Activated naive CD8-positive, alpha-beta T cell treated with anti-CD3 and anti-CD28 coated beads for 36 hours (primary cell): ENCODE results near the gene PCDHGB3. TPM values are rescaled to one million over a fixed set of nuclear protein-coding genes. Genes with fewer than 3 reads are reported as not detected.
"Not testable (repeated sequence)": the region's sequence is repeated elsewhere in the genome, so short reads cannot be mapped to it uniquely, and the experiment has no call there.

Experiments
- DNase-seq: peaks from one replicate; pipeline ENCODE4 v3.0.0; 2021
- H3K27ac Mint-ChIP-seq: one replicate; pipeline ENCODE4 v1.8.0; 2022; ENCODE audit warnings: mild to moderate bottlenecking, moderate library complexity, mixed read lengths
- H3K27me3 Mint-ChIP-seq: one replicate; pipeline ENCODE4 v1.8.0; 2022; ENCODE audit warnings: mild to moderate bottlenecking, mixed read lengths
- H3K36me3 Mint-ChIP-seq: one replicate; pipeline ENCODE4 v1.8.0; 2021; ENCODE audit warnings: mild to moderate bottlenecking, mixed read lengths
- H3K4me1 Mint-ChIP-seq: one replicate; pipeline ENCODE4 v1.8.0; 2021; ENCODE audit warnings: mixed read lengths
- H3K4me3 Mint-ChIP-seq: one replicate; pipeline ENCODE4 v1.8.0; 2022; ENCODE audit warnings: mild to moderate bottlenecking, moderate library complexity, mixed read lengths
- H3K9me3 Mint-ChIP-seq: one replicate; pipeline ENCODE4 v1.8.0; 2022; ENCODE audit warnings: mixed read lengths
- total RNA-seq, 2 experiments: library from RNA; stranded (reverse); gene quantifications; one replicate each; pipeline ENCODE4 v1.2.3, GENCODE V29; 2021

PCDHGB3 gene
- total RNA-seq, 2 experiments from 2014 or later: not detected

DNA sequence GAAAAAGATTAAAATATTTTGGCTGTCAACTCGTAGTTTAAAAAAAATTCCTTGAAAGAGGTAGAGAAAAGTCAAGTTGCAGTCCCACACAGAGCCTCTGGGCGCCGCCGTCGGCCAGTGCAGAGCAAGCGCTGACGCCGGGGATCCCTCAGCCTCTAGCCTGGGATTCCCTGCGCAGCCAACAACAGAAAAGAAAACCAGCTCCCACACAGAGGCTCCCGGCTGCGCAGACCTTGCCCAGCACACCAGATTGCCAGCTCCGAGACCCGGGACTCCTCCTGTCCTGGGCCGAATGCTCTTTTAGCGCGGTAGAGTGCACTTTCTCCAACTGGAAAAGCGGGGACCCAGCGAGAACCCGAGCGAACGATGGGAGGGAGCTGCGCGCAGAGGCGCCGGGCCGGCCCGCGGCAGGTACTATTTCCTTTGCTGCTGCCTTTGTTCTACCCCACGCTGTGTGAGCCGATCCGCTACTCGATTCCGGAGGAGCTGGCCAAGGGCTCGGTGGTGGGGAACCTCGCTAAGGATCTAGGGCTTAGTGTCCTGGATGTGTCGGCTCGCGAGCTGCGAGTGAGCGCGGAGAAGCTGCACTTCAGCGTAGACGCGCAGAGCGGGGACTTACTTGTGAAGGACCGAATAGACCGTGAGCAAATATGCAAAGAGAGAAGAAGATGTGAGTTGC, 47.6 kb downstream of the PCDHGB3 start, which contains the start of gene PCDHGB7:
PCDHGB7 (plus strand) TSS at position 184 of the 679 bp plus-strand sequence; CDS start at position 367, 183 bp downstream.
- DNase-seq: peak; percentile 62
- Mint-ChIP-seq H3K27me3 (peaks cover 94% of the 10 kb centered on the region), H3K4me3 (peak within 1 kb of the TSS; percentile 66), H3K27ac (peak within 1 kb of the TSS; percentile 18), H3K36me3 (peaks cover 37% of the 10 kb centered on the region), H3K9me3 (peaks cover 39% of the 10 kb centered on the region)
- H3K4me1 Mint-ChIP-seq: not testable (repeated sequence)

DNA sequence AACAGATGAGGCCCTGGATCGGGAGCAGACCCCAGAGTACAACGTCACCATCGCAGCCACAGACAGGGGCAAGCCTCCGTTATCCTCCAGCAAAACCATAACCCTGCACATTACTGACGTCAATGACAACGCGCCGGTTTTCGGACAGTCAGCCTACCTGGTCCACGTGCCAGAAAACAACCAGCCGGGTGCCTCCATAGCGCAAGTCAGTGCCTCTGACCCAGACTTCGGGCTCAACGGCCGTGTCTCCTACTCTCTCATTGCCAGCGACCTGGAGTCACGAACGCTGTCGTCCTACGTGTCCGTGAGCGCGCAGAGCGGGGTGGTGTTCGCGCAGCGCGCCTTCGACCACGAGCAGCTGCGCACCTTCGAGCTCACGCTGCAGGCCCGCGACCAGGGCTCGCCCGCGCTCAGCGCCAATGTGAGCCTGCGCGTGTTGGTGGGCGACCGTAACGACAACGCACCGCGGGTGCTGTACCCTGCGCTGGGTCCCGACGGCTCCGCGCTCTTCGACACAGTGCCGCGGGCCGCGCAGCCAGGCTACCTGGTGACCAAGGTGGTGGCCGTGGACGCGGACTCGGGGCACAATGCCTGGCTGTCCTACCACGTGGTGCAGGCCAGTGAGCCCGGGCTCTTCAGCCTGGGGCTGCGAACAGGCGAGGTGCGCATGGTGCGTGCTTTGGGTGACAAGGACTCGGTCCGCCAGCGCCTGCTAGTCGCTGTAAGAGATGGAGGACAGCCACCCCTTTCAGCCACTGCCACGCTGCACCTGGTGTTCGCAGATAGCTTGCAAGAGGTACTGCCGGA, 49.2 kb downstream of the PCDHGB3 start:
- Mint-ChIP-seq H3K4me1 (peaks cover 5% of the 10 kb centered on the region), H3K9me3 (peaks cover 44% of the 10 kb centered on the region), H3K36me3 (peaks cover 36% of the 10 kb centered on the region), H3K27ac (no peak overlapping the region), H3K4me3 (no peak overlapping the region), H3K27me3 (peaks cover 90% of the 10 kb centered on the region)
- no peak for DNase-seq

DNA sequence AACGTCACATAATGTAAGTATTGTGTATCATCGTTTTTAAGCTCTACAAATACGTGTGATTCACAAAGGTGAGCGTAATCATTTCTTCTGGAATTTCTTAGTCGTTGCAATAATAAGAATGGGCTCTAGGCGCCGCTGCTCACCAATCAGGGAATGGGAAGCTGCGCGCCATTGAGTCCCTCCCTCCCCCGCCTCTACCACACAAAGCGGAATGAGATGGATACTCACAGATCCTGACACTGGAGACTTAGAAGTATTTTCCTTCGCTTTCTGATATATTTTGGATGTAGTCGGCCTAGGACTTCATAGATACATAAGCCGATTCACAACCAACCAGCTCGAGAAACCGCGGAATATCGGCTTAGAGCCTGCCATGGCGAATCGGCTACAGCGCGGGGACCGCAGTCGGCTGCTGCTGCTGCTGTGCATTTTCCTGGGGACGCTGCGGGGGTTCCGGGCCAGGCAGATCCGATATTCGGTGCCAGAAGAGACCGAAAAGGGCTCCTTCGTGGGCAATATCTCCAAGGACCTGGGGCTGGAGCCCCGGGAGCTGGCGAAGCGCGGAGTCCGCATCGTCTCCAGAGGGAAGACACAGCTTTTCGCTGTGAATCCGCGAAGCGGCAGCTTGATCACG, 50.9 kb downstream of the PCDHGB3 start, which contains the start of gene PCDHGA11:
PCDHGA11 (plus strand) TSS at position 197 of the 634 bp plus-strand sequence; CDS start at position 374, 177 bp downstream.
- Mint-ChIP-seq H3K27ac (no peak within 1 kb of the TSS), H3K27me3 (peaks cover 88% of the 10 kb centered on the region), H3K4me3 (peak within 1 kb of the TSS; percentile 78), H3K9me3 (peaks cover 37% of the 10 kb centered on the region), H3K36me3 (peaks cover 32% of the 10 kb centered on the region), H3K4me1 (peaks cover 5% of the 10 kb centered on the region)
- DNase-seq: no peak

- no peak overlapping the region for H3K27ac Mint-ChIP-seq
These were observed 51.4 kb downstream of the PCDHGB3 start for GRCh38 chr5:141421489-141421855.

More at GRCh38 chr5:141421489-141421855, 51.4 kb downstream of the PCDHGB3 start:
- H3K9me3 Mint-ChIP-seq: peaks cover 37% of the 10 kb centered on the region
- peaks cover 5% of the 10 kb centered on the region for H3K4me1 Mint-ChIP-seq
- H3K4me3 Mint-ChIP-seq: peak overlapping the region; percentile 78
- H3K27me3 Mint-ChIP-seq: peaks cover 88% of the 10 kb centered on the region
- no peak for DNase-seq
- H3K36me3 Mint-ChIP-seq: peaks cover 32% of the 10 kb centered on the region

Other genes starting within 250 kb of the PCDHGB3 start
- gene PCDHB4, start 248.4 kb upstream of the PCDHGB3 start, total RNA-seq: not detected
- gene PCDHB5, start 235.0 kb upstream of the PCDHGB3 start, total RNA-seq: not detected
- not detected for gene PCDHB6, start 220.2 kb upstream of the PCDHGB3 start, total RNA-seq
- gene PCDHB7, start 197.6 kb upstream of the PCDHGB3 start, total RNA-seq: not detected
- gene PCDHB8, start 192.5 kb upstream of the PCDHGB3 start, total RNA-seq: not detected
- gene PCDHB16, start 187.9 kb upstream of the PCDHGB3 start, total RNA-seq: not detected
- gene PCDHB9, start 183.1 kb upstream of the PCDHGB3 start, total RNA-seq: not detected
- gene PCDHB10, start 177.9 kb upstream of the PCDHGB3 start, total RNA-seq: not detected
- gene PCDHB11, start 170.6 kb upstream of the PCDHGB3 start, total RNA-seq: not detected
- not detected for gene PCDHB12, start 161.5 kb upstream of the PCDHGB3 start, total RNA-seq
- gene PCDHB13, start 156.3 kb upstream of the PCDHGB3 start, total RNA-seq: not detected
- not detected for gene PCDHB14, start 146.9 kb upstream of the PCDHGB3 start, total RNA-seq
- not detected for gene PCDHB15, start 124.8 kb upstream of the PCDHGB3 start, total RNA-seq
- gene SLC25A2, start 66.2 kb upstream of the PCDHGB3 start, total RNA-seq: under 1 TPM in 1 of 2 experiments, not detected in 1; 0.21 TPM
- gene TAF7, start 49.5 kb upstream of the PCDHGB3 start, total RNA-seq: 10 to 100 TPM; 60.4 to 60.5 TPM
- not detected for gene PCDHGA1, start 39.7 kb upstream of the PCDHGB3 start, total RNA-seq
- gene PCDHGA2, start 31.5 kb upstream of the PCDHGB3 start, total RNA-seq: not detected
- gene PCDHGA3, start 26.4 kb upstream of the PCDHGB3 start, total RNA-seq: not detected
- gene PCDHGB1, start 20.1 kb upstream of the PCDHGB3 start, total RNA-seq: not detected
- under 1 TPM in 1 of 2 experiments, not detected in 1; 0.12 TPM for gene PCDHGA4, start 15.2 kb upstream of the PCDHGB3 start, total RNA-seq
- gene PCDHGB2, start 10.2 kb upstream of the PCDHGB3 start, total RNA-seq: under 1 TPM in 1 of 2 experiments, not detected in 1; 0.10 TPM
- gene PCDHGA5, start 6.1 kb upstream of the PCDHGB3 start, total RNA-seq: under 1 TPM in 1 of 2 experiments, not detected in 1; 0.06 TPM
- gene PCDHGA6, start 3.6 kb downstream of the PCDHGB3 start, total RNA-seq: under 1 TPM; 0.08 TPM
- gene PCDHGA7, start 12.5 kb downstream of the PCDHGB3 start, total RNA-seq: not detected
- gene PCDHGB4, start 17.5 kb downstream of the PCDHGB3 start, total RNA-seq: not detected
- not detected for gene PCDHGA8, start 22.4 kb downstream of the PCDHGB3 start, total RNA-seq
- gene PCDHGB5, start 27.7 kb downstream of the PCDHGB3 start, total RNA-seq: under 1 TPM; 0.16 to 0.26 TPM
- gene PCDHGA9, start 32.5 kb downstream of the PCDHGB3 start, total RNA-seq: not detected
- gene PCDHGB6, start 37.8 kb downstream of the PCDHGB3 start, total RNA-seq: not detected
- under 1 TPM in 1 of 2 experiments, not detected in 1; 0.06 TPM for gene PCDHGA10, start 42.7 kb downstream of the PCDHGB3 start, total RNA-seq
- not detected for gene PCDHGB7, start 47.4 kb downstream of the PCDHGB3 start, total RNA-seq
- under 1 TPM in 1 of 2 experiments, not detected in 1; 0.06 TPM for gene PCDHGA11, start 50.8 kb downstream of the PCDHGB3 start, total RNA-seq
- gene PCDHGA12, start 60.3 kb downstream of the PCDHGB3 start, total RNA-seq: under 1 TPM in 1 of 2 experiments, not detected in 1; 0.08 TPM
- under 1 TPM in 1 of 2 experiments, not detected in 1; 0.33 TPM for gene PCDHGC3, start 105.7 kb downstream of the PCDHGB3 start, total RNA-seq
- gene PCDHGC4, start 114.8 kb downstream of the PCDHGB3 start, total RNA-seq: not detected
- not detected for gene PCDHGC5, start 118.8 kb downstream of the PCDHGB3 start, total RNA-seq
- gene DIAPH1, start 248.8 kb downstream of the PCDHGB3 start, total RNA-seq: 100 to 1,000 TPM; 214 to 220 TPM